K562 (cell line): ENCODE data around the gene BLID. TPM values are rescaled to one million over a fixed set of nuclear protein-coding genes. Genes with fewer than 3 reads are reported as not detected.

Source experiments
- ATAC-seq: fragments of 200-7000 bp; cut with Tn5 transposase; 3 replicates; pipeline ENCODE4 v1.9.1; 2020; ENCODE audit warnings: moderate library complexity
- BruUV-seq: library from RNA; stranded (reverse); fragments of 400-500 nt; replicated peaks from 2 replicates; lab custom pipeline; 2021; lab: Mats Ljungman, UMichigan
- CTCF ChIA-PET: fragments of 300-600 bp; formaldehyde crosslinking; extraction: SDS; loops from one replicate; lab custom pipeline; 2021; ENCODE audit warnings: low intra/inter-chr PET ratio; lab: Yijun Ruan, JAX
- POLR2A ChIA-PET: fragments of 300-600, 350-650 bp; sonication (Branson Sonifier 250); formaldehyde crosslinking; extraction: SDS; loops from one replicate; lab custom pipeline; 2021; ENCODE audit warnings: antibody characterized with exemption, inconsistent platforms; lab: Yijun Ruan, JAX
- DNase-seq, 4 experiments: peaks; one replicate each; pipeline versions ENCODE4 v3.0.0 to v3.0.0-alpha.2; 2011 to 2018; ENCODE audit warnings: low spot score in 3 of 4, mixed read lengths in 3 of 4; ENCODE audit errors: extremely low read depth in 1 of 4
- FAIRE-seq: peaks from 2 replicates; lab custom pipeline; 2011; peaks lifted over from hg19 to GRCh38; lab: Jason Lieb, UNC
- H2AFZ ChIP-seq: 2 replicates; pipeline ENCODE4 v1.6.0; 2011; ENCODE audit warnings: low read depth, low read length, control low read depth, inconsistent platforms
- H3K27ac ChIP-seq: fragments of 200-600 bp; 3 replicates; pipeline ENCODE4 v1.8.0; 2011; ENCODE audit warnings: low read depth, mild to moderate bottlenecking, control low read depth, inconsistent platforms, low read length, moderate library complexity, mixed read lengths; ENCODE audit errors: extremely low read depth
- H3K27me3 ChIP-seq, 2 experiments: fragments of 300-600 bp in 1 of 2; 2 replicates in 1 of 2; 3 replicates in 1 of 2; pipeline versions ENCODE4 v1.6.0 to v1.8.0; 2011; ENCODE audit warnings: inconsistent platforms in 2 of 2, low read length in 2 of 2, mild to moderate bottlenecking in 1 of 2, mixed read lengths in 1 of 2, moderate library complexity in 1 of 2; ENCODE audit not compliant: control insufficient read depth in 2 of 2, insufficient read depth in 2 of 2
- H3K36me3 ChIP-seq: fragments of 300-600 bp; 3 replicates; pipeline ENCODE4 v1.8.0; 2011; ENCODE audit warnings: mild to moderate bottlenecking, low read length, inconsistent platforms; ENCODE audit not compliant: control insufficient read depth, insufficient read depth
- H3K4me1 ChIP-seq, 2 experiments: fragments of 200-600 bp in 1 of 2; replicated peaks in 1 of 2; 2 replicates in 1 of 2; 3 replicates in 1 of 2; pipeline versions ENCODE4 v1.5.1 to v1.8.0; 2011; ENCODE audit warnings: inconsistent platforms in 2 of 2, low read length in 2 of 2, mild to moderate bottlenecking in 1 of 2, mixed read lengths in 1 of 2, moderate library complexity in 1 of 2; ENCODE audit not compliant: control insufficient read depth in 2 of 2, insufficient read depth in 2 of 2
- H3K4me2 ChIP-seq: 2 replicates; pipeline ENCODE4 v1.6.1; 2011; ENCODE audit warnings: low read length, control low read depth, inconsistent platforms, mixed read lengths; ENCODE audit not compliant: insufficient read depth
- H3K4me3 ChIP-seq: fragments of 200-600 bp; sonication (generic), shearing (Covaris generic); 2 replicates; pipeline ENCODE4 v1.5.1; 2016; ENCODE audit warnings: control low read depth, inconsistent platforms
- H3K79me2 ChIP-seq: fragments of 200-600 bp; 3 replicates; pipeline ENCODE4 v1.8.0; 2011; ENCODE audit warnings: low read length, inconsistent platforms; ENCODE audit not compliant: control insufficient read depth, insufficient read depth
- H3K9ac ChIP-seq, 2 experiments: 2 replicates each; pipeline versions ENCODE4 v1.6.0 to v1.6.1; 2011; ENCODE audit warnings: low read depth in 2 of 2, low read length in 2 of 2, control low read depth in 1 of 2, inconsistent platforms in 1 of 2, mild to moderate bottlenecking in 1 of 2, mixed read lengths in 1 of 2; ENCODE audit not compliant: insufficient read depth in 1 of 2
- H3K9me1 ChIP-seq: one replicate; pipeline ENCODE4 v1.6.0; 2011; ENCODE audit warnings: inconsistent platforms, mild to moderate bottlenecking, low read length, moderate library complexity; ENCODE audit not compliant: control insufficient read depth, insufficient read depth
- H3K9me3 ChIP-seq: replicated peaks from 2 replicates; pipeline ENCODE4 v1.5.1; 2011; ENCODE audit warnings: low read depth, low read length, inconsistent platforms; ENCODE audit not compliant: control insufficient read depth, insufficient read depth
- H4K20me1 ChIP-seq: replicated peaks from 2 replicates; pipeline ENCODE4 v1.6.1; 2011; ENCODE audit warnings: low read length, inconsistent platforms, mixed read lengths; ENCODE audit not compliant: control insufficient read depth, insufficient read depth
- CCAR2 ChIP-seq: fragments of 200-400 bp; formaldehyde crosslinking; IDR thresholded peaks from 2 replicates; pipeline ENCODE4 v1.6.1; 2017; ENCODE audit warnings: mild to moderate bottlenecking, low read depth, low read length
- EP400 ChIP-seq: fragments of 450-650 bp; IDR thresholded peaks from 2 replicates; pipeline ENCODE4 v1.6.1; 2017; ENCODE audit warnings: antibody characterized with exemption, mild to moderate bottlenecking, moderate library complexity
- HMBOX1 ChIP-seq: sonication (generic); IDR thresholded peaks from 2 replicates; pipeline ENCODE4 v1.6.1; 2016
- RERE ChIP-seq: sonication (generic); formaldehyde crosslinking; IDR thresholded peaks from 2 replicates; pipeline ENCODE4 v1.8.0; 2023; ENCODE audit warnings: missing genetic modification reagents, mild to moderate bottlenecking, borderline replicate concordance
- THRA ChIP-seq: fragments of 450-650 bp; IDR thresholded peaks from 2 replicates; pipeline ENCODE4 v1.6.1; 2017; ENCODE audit warnings: mild to moderate bottlenecking, moderate library complexity
- WGBS: fragments of 100-300 bp; shearing (Covaris generic); methylation state at CpG from one replicate; pipeline ENCODE4 v1.1.6; 2016; ENCODE audit warnings: low coverage, mixed read lengths; ENCODE audit not compliant: insufficient coverage; ENCODE audit errors: missing lambda C conversion rate; 5-methylcytosine and 5-hydroxymethylcytosine counted together
- in situ Hi-C: fragments of 300-500 bp; cut with MboI; formaldehyde crosslinking; loops from 4 replicates; pipeline ENCODE4 v1.15.0; 2018; ENCODE audit warnings: inconsistent platforms, mixed read lengths
- intact Hi-C: fragments of 100-400 bp; cut with micrococcal nuclease; formaldehyde crosslinking; loops from 2 replicates; pipeline ENCODE4 v1.14.2; 2022
- polyA plus RNA-seq, 8 experiments: library from polyadenylated mRNA; depleted of rRNA in 4 of 8; stranded (reverse) in 5 of 8; unstranded in 3 of 8; fragments of >200 nt; fragmentation: Nextera tagmentation in 2 of 8; fragmentation: Illumina TruSeq in 1 of 8; extraction: Ambion mirVana in 2 of 8; extraction: Trizol in 1 of 8; gene quantifications; 2 replicates each; pipeline versions ENCODE4 v1.2.1 to v1.2.3, GENCODE V29; 2011 to 2014; ENCODE audit warnings: inconsistent platforms in 1 of 8, missing spikeins in 1 of 8
- total RNA-seq, 7 experiments: library from RNA; depleted of rRNA in 6 of 7; stranded (reverse); fragments of >200 nt in 6 of 7; fragmentation: Illumina TruSeq in 2 of 7; extraction: Trizol in 2 of 7; gene quantifications; 2 replicates each; pipeline versions ENCODE4 v1.2.1 to v1.2.3, GENCODE V29; 2011 to 2021; ENCODE audit warnings: low replicate concordance in 1 of 7
- TF ChIP-seq, protein P1 (sequence below): fragments of 250-450 bp; sonication (Bioruptor Pico); IDR thresholded peaks from 2 replicates; pipeline ENCODE4 v1.9.0; 2021; ENCODE audit warnings: mild to moderate bottlenecking
- TF ChIP-seq, protein P2 (sequence below): fragments of 450-650 bp; IDR thresholded peaks from one replicate; pipeline ENCODE4 v1.6.1; 2018; ENCODE audit warnings: mild to moderate bottlenecking, moderate library complexity; ENCODE audit not compliant: partially characterized antibody
- TF ChIP-seq, protein P3 (sequence below): fragments of 150-350 bp; IDR thresholded peaks from 2 replicates; pipeline ENCODE4 v1.6.1; 2014; ENCODE audit warnings: low read depth, mild to moderate bottlenecking, low read length, borderline replicate concordance

The BLID gene
- total and polyA plus RNA-seq, 9 of the 15 experiments (the other 6 are each of a cell fraction or from before 2014, with no cell fraction given): not detected

DNA sequence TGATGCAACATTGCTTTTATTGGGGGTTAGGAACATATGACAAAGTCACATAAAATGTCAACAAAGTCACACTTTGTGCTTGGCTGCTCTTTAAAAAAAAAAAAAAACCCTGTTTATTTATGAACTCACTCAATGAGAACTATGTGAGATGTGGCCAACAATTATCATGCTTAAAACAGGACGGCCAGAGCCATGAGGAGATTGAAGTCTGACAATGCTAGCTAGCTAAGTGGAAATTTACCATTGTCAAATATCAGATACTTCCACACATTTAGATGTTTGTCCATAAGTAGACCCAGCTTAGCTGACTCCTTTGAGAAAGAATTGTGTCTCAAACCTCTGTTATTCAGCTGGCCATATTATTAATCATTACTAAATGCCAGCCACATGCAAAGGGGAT is 26.9 kb downstream of the BLID start:
- Histone ChIP-seq H3K4me2 (no peak overlapping the region), H3K9ac (no peak overlapping the region), H3K27ac (no peak overlapping the region), H4K20me1 (no peaks in the 10 kb centered on the region), H3K4me1 (no peaks in the 10 kb centered on the region), H3K79me2 (no peaks in the 10 kb centered on the region), H3K9me1 (no peaks in the 10 kb centered on the region), H3K27me3 (no peaks in the 10 kb centered on the region), H2AFZ (no peak overlapping the region), H3K9me3 (no peaks in the 10 kb centered on the region), H3K4me3 (no peak overlapping the region), H3K36me3 (no peaks in the 10 kb centered on the region)
- no peak for ATAC-seq
- 0% methylated on average over 1 of the region's 1 CpG for whole genome bisulfite sequencing
- BruUV-seq: no TSS peak
- ChIA-PET POLR2A (no interaction called here), CTCF (no interaction called here)
- intact Hi-C loops (no loop called here), in situ Hi-C loops (no loop called here)
- no peak for DNase-seq
- no peak for FAIRE-seq
- TF ChIP-seq CCAR2 (no peak), HMBOX1 (no peak), RERE (CRISPR knock-in tag) (no peak), EP400 (no peak), THRA (no peak)
- TF ChIP-seq, protein P1, sequence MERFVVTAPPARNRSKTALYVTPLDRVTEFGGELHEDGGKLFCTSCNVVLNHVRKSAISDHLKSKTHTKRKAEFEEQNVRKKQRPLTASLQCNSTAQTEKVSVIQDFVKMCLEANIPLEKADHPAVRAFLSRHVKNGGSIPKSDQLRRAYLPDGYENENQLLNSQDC (CRISPR knock-in tag): no peak
- TF ChIP-seq, protein P2, sequence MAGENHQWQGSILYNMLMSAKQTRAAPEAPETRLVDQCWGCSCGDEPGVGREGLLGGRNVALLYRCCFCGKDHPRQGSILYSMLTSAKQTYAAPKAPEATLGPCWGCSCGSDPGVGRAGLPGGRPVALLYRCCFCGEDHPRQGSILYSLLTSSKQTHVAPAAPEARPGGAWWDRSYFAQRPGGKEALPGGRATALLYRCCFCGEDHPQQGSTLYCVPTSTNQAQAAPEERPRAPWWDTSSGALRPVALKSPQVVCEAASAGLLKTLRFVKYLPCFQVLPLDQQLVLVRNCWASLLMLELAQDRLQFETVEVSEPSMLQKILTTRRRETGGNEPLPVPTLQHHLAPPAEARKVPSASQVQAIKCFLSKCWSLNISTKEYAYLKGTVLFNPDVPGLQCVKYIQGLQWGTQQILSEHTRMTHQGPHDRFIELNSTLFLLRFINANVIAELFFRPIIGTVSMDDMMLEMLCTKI: no peak
- TF ChIP-seq, protein P3, sequence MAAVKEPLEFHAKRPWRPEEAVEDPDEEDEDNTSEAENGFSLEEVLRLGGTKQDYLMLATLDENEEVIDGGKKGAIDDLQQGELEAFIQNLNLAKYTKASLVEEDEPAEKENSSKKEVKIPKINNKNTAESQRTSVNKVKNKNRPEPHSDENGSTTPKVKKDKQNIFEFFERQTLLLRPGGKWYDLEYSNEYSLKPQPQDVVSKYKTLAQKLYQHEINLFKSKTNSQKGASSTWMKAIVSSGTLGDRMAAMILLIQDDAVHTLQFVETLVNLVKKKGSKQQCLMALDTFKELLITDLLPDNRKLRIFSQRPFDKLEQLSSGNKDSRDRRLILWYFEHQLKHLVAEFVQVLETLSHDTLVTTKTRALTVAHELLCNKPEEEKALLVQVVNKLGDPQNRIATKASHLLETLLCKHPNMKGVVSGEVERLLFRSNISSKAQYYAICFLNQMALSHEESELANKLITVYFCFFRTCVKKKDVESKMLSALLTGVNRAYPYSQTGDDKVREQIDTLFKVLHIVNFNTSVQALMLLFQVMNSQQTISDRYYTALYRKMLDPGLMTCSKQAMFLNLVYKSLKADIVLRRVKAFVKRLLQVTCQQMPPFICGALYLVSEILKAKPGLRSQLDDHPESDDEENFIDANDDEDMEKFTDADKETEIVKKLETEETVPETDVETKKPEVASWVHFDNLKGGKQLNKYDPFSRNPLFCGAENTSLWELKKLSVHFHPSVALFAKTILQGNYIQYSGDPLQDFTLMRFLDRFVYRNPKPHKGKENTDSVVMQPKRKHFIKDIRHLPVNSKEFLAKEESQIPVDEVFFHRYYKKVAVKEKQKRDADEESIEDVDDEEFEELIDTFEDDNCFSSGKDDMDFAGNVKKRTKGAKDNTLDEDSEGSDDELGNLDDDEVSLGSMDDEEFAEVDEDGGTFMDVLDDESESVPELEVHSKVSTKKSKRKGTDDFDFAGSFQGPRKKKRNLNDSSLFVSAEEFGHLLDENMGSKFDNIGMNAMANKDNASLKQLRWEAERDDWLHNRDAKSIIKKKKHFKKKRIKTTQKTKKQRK: no peak
